Panc1 (cell line): Measurements from ENCODE around the gene SDR39U1. TPM values are rescaled to one million over a fixed set of nuclear protein-coding genes. Genes with fewer than 3 reads are reported as not detected.
A peak's percentile ranks its signal among the peaks of the same experiment; 100 is the strongest.

ENCODE experiments used
- ATAC-seq: fragments of 200-7000 bp; cut with Tn5 transposase; 2 replicates; pipeline ENCODE4 v1.9.1; 2020; ENCODE audit warnings: mild to moderate bottlenecking, moderate library complexity
- BruUV-seq: library from RNA; stranded (reverse); fragments of 400-500 nt; replicated peaks from 2 replicates; lab custom pipeline; 2021; lab: Mats Ljungman, UMichigan
- CTCF ChIA-PET: fragments of 300-600 bp; sonication (Branson Sonifier 250); formaldehyde crosslinking; loops from one replicate; lab custom pipeline; 2022; ENCODE audit warnings: antibody characterized with exemption; lab: Charles Lee
- POLR2A ChIA-PET: fragments of 300-600 bp; sonication (Branson Sonifier 250); formaldehyde crosslinking; loops from one replicate; lab custom pipeline; 2022; ENCODE audit warnings: antibody characterized with exemption; lab: Charles Lee
- DNase-seq: peaks from one replicate; pipeline ENCODE4 v3.0.0-alpha.2; 2010; ENCODE audit warnings: low read depth, low spot score
- H3K27ac ChIP-seq: 2 replicates; pipeline ENCODE4 v1.5.1; 2011; ENCODE audit warnings: mild to moderate bottlenecking, low read length, inconsistent platforms
- H3K27me3 ChIP-seq: fragments of 200-500 bp; sonication (Bioruptor generic); 2 replicates; pipeline ENCODE4 v1.6.0; 2014; ENCODE audit warnings: low read length, inconsistent platforms; ENCODE audit not compliant: control insufficient read depth, insufficient read depth
- H3K36me3 ChIP-seq: fragments of 200-500 bp; sonication (Bioruptor generic); 2 replicates; pipeline ENCODE4 v1.5.1; 2014; ENCODE audit warnings: inconsistent platforms, mild to moderate bottlenecking, low read length, moderate library complexity; ENCODE audit not compliant: control insufficient read depth, insufficient read depth
- H3K4me1 ChIP-seq: 2 replicates; pipeline ENCODE4 v1.5.1; 2011; ENCODE audit warnings: inconsistent platforms, mild to moderate bottlenecking, low read length, moderate library complexity; ENCODE audit not compliant: control insufficient read depth, insufficient read depth
- H3K4me3 ChIP-seq, 2 experiments: 2 replicates each; pipeline ENCODE4 v1.5.1; 2011 to 2012; ENCODE audit warnings: low read depth in 2 of 2, low read length in 2 of 2, mild to moderate bottlenecking in 2 of 2, inconsistent platforms in 1 of 2, moderate library complexity in 1 of 2
- H3K9me3 ChIP-seq: fragments of 200-500 bp; sonication (Bioruptor generic); 2 replicates; pipeline ENCODE4 v1.5.1; 2014; ENCODE audit warnings: low read depth, mild to moderate bottlenecking, inconsistent platforms, low read length, moderate library complexity; ENCODE audit not compliant: control insufficient read depth, insufficient read depth
- CTCF ChIP-seq: fragments of 450-650 bp; IDR thresholded peaks from 2 replicates; pipeline ENCODE4 v1.5.1; 2017; ENCODE audit warnings: mild to moderate bottlenecking
- POLR2AphosphoS5 ChIP-seq: IDR thresholded peaks from 2 replicates; pipeline ENCODE4 v1.6.1; 2012; ENCODE audit warnings: mild to moderate bottlenecking, low read depth, low read length, moderate library complexity
- REST ChIP-seq, 2 experiments: IDR thresholded peaks; 2 replicates each; pipeline ENCODE4 v1.6.1; 2011 to 2012; ENCODE audit warnings: low read depth in 2 of 2, control low read depth in 1 of 2, low read length in 1 of 2, mild to moderate bottlenecking in 1 of 2, moderate library complexity in 1 of 2; ENCODE audit not compliant: insufficient read depth in 1 of 2
- SIN3A ChIP-seq: IDR thresholded peaks from 2 replicates; pipeline ENCODE4 v1.6.1; 2012; ENCODE audit warnings: low read depth, mild to moderate bottlenecking, low read length, moderate library complexity, borderline replicate concordance; ENCODE audit not compliant: insufficient read depth
- TCF7L2 ChIP-seq: IDR thresholded peaks from 2 replicates; pipeline ENCODE4 v1.6.1; 2011; ENCODE audit warnings: mild to moderate bottlenecking, low read depth, low read length, inconsistent platforms
- in situ Hi-C: cut with HindIII; loops from 2 replicates; pipeline ENCODE4 v1.10.0; 2016; ENCODE audit warnings: low sequenced_read_pairs, low pct_unique_long_range_greater_than_20kb
- intact Hi-C: fragments of 100-400 bp; cut with micrococcal nuclease; formaldehyde crosslinking; loops from one replicate; pipeline ENCODE4 v1.10.0; 2022; ENCODE audit not compliant: unreplicated experiment
- total RNA-seq: library from RNA; stranded (reverse); gene quantifications from one replicate; pipeline ENCODE4 v1.2.1, GENCODE V29; 2021; ENCODE audit not compliant: unreplicated experiment

SDR39U1 gene
- total RNA-seq, 1 experiment from 2014 or later, result 54.2 TPM

DNA sequence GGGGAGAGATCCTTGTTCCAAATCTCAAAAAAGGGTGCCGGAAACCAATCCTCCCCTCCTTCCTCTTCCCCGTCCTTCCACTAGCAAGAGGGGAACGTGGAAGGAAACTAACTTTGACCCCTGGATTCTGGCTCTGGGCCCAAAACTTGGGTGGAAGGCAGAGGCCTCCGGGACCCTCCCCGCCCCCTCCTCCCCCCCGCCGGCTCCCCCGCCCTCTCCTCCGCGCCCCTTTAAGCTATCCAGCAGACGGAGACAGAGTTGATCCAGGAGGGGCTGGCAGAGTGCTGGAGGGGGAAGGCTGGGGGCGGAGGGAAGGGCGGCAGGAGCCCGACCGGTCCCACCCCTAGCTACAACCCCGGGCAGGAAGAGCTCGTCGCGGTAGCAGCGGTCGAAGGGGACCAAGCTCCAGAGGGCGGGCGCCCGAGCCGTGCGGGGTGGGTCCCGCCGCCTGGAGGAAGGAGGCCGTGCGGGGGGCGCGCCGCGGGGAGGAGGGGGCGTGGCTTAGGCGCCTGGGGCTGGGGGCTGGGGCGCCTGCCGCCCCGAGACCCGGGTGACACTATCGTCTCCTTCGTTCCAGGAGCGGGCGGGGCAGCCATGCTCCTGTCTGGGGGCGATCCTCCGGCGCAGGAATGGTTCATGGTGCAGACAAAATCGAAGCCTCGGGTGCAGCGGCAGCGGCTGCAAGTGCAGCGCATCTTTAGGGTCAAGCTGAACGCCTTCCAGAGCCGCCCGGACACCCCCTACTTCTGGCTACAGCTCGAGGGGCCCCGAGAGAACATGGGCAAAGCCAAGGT lies 43.7 kb downstream of the SDR39U1 start, which contains the start of gene NYNRIN:
TSS of gene NYNRIN (plus strand) at position 351 of the 794 bp plus-strand sequence. CDS start at position 595, 244 bp downstream.
- H3K4me1 ChIP-seq, result no peaks in the 10 kb centered on the region
- H3K4me3 ChIP-seq, result peak within 1 kb of the TSS; percentile 23 to 33; a peak in 3 of 4 replicates
- CTCF ChIA-PET, result interaction anchor here (0.7 kb wide), 1 partner anchor 14 kb away, joined by 4 read pairs; no protein-coding TSS in a partner anchor
- in situ Hi-C loops (no loop called here), intact Hi-C loops (no loop called here)
- no peak for TF ChIP-seq SIN3A
- BruUV-seq, result no TSS peak
- no peaks in the 10 kb centered on the region for H3K9me3 ChIP-seq
- POLR2A ChIA-PET, result interaction anchor here (0.5 to 0.7 kb wide), 2 partner anchors 20 to 272 kb away, joined by 3 to 16 read pairs; no protein-coding TSS in a partner anchor
- ATAC-seq (peak; percentile 70; the same call in 1 of the 2 replicates), DNase-seq (no peak)
- no peaks in the 10 kb centered on the region for H3K36me3 ChIP-seq
- H3K27me3 ChIP-seq, result peaks cover 3% of the 10 kb centered on the region; the same call in 1 of the 2 replicates
- no peak within 1 kb of the TSS for H3K27ac ChIP-seq

DNA sequence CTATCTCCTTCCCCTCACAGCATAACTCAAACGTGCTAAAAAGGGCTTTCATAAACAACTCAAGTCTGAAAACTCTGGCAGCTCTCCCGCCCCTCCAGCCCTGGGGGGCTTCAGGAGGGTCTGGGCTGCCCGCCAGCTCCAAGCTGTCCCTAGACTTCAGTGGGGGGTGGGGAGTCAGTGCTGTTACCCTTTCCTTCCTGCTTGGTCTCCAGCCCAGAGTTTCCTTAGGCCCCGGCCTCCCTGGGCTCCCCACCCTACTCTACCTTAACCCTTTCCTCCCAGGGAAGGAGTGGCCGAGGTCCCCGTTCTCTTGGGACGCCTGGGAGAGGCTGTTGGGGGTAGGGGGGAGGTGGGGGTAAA lies 44.3 kb downstream of the SDR39U1 start:
- ATAC-seq (no peak), DNase-seq (no peak)
- Histone ChIP-seq H3K27ac (no peak overlapping the region), H3K27me3 (peaks cover under 1% of the 10 kb centered on the region; the same call in 1 of the 2 replicates), H3K9me3 (no peaks in the 10 kb centered on the region), H3K4me1 (no peaks in the 10 kb centered on the region), H3K36me3 (no peaks in the 10 kb centered on the region), H3K4me3 (no peak overlapping the region)
- CTCF ChIA-PET, result no interaction called here
- BruUV-seq, result no TSS peak
- in situ Hi-C loops (no loop called here), intact Hi-C loops (no loop called here)
- TF ChIP-seq POLR2AphosphoS5 (no peak), TCF7L2 (no peak), REST (IDR thresholded peaks at IDR 0.05; ENCODE audit: insufficient read depth in 1 of 2, low read depth in 2 of 2, low read length in 1 of 2) (no peak), SIN3A (no peak), CTCF (no peak)
- POLR2A ChIA-PET, result interaction anchor here (0.5 to 0.7 kb wide), 2 partner anchors 21 to 271 kb away, joined by 3 to 16 read pairs; no protein-coding TSS in a partner anchor
